Kasumi-1 (cell line): ENCODE measurements around the gene TMEM131.
"Not testable (repeated sequence)": the region's sequence is repeated elsewhere in the genome, so short reads cannot be mapped to it uniquely, and the experiment has no call there.

Experiments
- DNase-seq, 2 experiments: peaks; one replicate each; lab custom pipeline; 2025; lab: John Stamatoyannopoulos, UW

TMEM131 gene

DNA sequence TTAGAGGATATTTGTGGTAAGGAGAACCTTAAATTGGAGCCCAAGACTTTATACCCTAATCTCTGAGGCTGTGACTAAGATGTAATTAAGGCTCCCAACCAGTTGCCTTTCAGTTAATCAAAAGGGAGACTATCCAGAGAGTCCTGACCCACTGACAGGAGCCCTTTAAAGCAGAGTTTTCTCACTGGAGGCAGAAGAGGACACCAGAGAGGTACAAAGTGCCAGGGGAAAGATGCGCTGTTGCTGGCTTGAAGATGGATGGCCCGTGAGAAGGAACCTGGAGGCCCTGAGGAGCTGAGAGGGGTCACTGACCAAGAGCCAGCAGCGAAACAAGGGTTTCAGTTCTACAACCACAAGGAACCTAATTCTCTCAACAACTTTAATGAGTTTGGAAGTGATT lies 137.3 kb downstream of the TMEM131 start:
- DNase-seq: no peak

DNA sequence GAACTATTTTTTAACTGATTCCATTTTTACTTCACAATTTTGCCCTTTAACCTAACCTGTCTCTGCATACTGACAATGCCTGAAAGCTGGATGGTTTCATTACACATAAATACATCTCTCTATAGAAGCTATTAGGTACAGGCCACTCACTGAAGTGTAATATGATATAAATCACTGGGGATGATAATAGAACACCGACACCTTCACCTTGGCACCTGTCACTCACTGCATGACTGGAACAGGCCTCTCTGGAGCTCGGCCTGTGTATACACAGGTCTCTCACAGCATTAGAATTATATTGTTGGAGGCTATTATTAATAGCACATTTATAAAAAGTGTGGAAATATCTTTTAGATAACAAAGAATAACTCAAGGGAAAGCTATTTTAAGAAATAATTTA lies 138.2 kb downstream of the TMEM131 start:
- no peak for DNase-seq

DNA sequence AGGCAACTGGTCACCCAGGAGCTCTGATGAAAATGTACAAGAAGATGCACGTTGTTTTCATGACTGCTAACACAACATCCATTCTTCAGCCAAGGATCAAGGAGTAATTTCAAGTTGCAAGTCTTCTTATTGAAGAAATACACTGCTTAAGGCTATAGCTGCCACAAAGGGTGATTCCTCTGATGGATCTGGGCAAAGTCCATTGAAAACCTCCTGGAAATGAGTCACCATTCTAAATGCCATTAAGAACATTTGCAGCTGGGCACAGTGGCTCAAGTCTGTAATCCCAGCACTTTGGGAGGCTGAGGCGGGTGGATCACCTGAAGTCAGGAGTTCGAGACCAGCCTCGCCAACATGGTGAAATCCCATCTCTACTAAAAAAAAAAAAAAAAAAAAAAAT lies 142.7 kb downstream of the TMEM131 start:
- not testable (repeated sequence) for DNase-seq

DNA sequence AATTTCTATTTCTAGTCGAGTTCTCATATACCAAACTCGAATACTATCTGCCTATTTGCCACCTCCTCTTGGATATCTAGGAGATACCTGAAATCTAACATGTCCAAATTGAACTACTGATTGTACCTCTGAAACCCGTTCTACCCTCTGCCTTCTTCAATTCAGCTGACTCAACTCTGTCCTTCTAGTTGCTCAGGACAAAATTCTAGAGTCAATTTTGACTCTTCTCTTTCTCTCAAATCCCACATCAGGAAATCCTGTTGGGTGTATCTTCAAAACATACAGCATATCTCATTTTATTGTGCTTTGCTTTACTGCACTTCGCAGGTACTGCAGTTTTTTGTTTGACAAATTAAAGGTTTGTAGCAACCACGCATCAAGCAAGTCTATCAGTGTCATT lies 144.6 kb downstream of the TMEM131 start:
- no peak for DNase-seq

DNA sequence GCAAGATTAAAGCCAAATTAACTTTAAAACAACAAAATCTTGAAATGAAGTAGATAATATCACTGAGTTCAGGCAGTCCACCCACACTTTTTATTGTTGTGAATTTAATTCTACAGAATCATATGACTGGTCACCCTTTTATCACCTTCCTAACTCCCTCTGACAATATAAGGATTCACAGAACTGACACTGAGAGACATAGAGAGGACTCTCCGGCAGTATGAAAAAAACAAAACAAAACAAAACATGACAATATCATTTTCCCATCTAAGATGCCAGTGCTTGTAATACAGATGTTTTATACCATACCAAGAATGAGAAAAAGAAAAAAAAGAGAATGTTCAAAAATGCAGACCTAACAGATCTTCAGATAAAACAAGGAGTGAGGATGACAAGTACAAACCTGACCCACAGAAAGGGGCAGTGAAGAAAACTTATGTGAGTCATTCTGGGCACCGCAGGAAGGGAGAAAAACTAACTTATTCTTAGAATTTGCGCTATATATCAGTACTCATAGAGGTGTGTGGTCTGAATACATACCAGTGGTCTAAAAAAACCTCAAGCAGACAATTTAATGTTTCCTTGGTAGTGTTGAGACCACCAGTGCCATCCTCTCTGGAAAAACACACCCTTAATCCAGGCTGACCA lies 145.7 kb downstream of the TMEM131 start:
- no peak for DNase-seq

DNA sequence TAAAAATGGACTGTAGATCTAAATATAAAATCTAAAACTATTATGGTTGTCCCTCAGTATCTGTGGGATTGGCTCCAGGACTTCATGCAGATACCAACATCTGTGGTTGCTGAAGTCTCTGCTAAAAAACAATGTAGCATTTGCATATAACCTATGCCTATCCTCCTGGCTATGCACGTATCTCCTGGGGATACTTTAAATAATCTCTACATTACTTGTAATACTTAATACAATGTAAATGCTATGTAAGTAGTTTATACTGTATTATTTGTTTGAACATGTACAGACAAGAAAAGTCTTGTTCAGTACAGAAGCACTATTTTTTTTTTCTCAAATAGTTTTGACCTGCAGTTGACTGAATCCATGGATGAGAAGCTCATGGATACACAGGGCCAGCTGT lies 147.4 kb downstream of the TMEM131 start:
- DNase-seq: no peak

DNA sequence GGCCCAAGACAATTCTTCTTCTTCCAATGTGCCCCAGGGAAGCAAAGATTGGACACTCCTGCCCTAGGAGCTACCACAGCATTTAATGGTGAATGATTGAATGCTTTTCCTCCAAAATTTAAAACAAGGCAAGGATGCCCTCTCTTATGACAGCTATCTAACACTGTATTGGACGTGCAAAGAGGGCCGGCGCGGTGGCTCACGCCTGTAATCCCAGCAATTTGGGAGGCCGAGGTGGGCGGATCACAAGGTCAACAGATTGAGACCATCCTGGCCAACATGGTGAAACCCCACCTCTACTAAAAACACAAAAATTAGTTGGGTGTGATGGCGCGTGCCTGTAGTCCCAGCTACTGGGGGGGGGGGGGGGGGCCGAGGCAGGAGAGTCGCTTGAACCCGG lies 149.0 kb downstream of the TMEM131 start:
- not testable (repeated sequence) for DNase-seq

DNA sequence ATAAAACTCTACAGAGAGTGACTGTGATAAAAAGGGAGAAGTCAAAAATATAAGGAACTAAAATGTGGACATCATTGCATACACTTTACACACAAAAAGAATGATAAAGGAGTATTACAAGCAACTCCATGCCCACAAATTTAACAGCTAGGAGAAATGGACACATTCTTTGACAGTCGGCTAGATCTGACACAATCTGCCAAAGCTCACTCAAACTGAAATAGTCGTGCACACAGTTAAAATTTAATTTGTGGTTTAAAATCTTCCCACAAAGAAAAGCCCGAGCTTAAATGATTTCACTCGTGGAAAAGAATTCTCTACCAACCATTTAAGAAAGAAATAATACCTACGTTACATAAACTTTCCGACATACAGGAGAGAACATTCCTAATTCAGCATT lies 149.9 kb downstream of the TMEM131 start:
- DNase-seq: peak in 1 of 2 experiments; percentile 5

DNA sequence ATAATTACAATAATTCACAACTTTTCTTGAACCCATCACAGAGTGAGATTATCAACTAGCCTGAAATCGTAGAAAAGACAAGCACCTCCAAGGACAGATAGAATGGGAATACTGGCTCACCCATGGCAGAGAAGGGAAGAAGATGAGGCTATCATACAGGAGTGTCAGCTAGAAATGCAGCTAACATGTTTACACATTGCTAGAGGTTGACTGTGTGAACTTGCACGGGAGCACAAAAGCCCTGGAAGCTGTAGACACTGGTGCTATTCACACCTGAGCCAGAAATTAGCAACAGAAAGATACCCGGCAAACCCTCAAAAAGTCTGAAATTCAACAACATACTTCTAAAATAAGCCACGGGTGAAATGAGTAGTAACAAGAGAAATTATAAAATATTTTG lies 150.6 kb downstream of the TMEM131 start:
- DNase-seq: no peak

DNA sequence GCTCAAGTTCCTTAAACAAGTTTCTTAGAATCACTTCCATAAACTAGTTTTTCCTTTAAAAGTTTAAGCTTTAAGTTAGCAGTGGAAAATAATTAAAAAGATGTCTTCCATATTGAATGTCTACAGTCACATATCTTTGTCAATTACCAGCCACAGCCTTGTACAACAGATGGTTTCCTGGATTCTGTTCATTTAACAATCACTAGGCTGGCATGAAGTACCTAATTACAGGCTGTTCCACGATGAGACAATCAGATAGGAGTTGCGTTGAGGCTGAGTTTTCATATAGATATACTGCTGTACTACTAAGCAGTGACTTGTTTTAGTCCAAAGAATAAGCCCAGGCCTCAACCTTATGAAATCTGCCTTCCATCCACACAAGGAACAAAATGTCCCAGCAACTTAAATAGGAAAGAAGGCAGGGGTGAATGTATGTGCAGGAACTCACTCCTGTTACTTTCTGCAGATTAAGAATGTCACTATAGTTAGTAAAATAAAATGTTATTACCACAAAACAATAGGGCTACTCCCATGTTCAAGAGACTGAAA lies 151.4 kb downstream of the TMEM131 start:
- no peak for DNase-seq

DNA sequence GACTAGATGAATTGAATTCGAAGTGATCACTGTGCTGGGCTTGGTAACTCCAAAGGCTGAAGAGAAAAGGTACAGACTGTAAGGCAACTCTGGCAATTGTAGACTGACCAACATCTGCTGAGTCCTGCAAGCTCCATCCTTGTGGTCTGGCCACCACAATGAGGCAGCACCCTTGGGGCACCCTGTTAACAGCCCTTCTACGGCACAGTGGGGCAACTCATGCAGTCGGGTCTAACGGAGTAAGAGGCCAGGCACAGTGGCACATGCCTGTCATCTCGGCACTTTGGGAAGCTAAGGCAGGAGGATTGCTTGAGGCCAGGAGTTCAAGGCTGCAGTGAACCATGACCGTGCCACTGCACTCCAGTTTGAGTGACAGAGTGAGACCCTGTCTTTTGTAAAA lies 155.6 kb downstream of the TMEM131 start:
- DNase-seq: no peak

DNA sequence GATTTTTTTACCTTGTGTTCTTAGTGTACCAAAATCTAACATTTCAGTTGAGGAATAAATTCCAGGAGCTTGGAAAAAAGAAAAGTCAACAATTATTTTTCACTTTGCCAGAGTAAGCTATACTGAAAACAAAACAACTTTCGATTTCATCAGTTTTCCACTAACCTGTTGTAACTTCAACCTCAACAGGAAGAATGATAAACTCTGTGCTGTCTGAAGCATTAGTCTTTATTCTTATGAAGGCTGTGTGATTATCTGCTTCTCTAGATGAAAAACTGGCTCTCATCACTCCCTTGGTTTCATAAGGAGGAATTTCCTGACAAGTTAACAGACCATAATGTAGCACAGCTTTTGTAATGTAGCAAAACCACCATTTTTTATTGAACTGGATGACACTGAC lies 161.1 kb downstream of the TMEM131 start:
- no peak for DNase-seq

DNA sequence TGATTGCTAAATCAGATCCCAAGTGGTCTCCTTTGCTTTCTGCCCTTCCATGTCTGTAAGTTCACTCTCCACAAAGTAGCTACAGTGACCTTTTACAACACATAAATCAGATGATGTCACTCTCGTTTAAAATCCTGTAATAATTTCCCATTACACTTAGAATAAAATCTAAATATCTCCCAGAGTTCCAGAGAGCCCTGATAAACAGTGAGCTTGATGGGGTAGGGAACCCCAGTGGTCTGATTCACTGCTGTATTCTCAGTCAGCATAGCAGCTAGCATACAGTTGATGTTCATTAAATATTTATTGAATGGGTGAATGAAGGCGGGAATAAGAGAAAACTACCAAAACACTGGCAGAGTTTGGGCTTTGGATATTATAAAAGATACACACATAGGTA lies 164.6 kb downstream of the TMEM131 start:
- no peak for DNase-seq

DNA sequence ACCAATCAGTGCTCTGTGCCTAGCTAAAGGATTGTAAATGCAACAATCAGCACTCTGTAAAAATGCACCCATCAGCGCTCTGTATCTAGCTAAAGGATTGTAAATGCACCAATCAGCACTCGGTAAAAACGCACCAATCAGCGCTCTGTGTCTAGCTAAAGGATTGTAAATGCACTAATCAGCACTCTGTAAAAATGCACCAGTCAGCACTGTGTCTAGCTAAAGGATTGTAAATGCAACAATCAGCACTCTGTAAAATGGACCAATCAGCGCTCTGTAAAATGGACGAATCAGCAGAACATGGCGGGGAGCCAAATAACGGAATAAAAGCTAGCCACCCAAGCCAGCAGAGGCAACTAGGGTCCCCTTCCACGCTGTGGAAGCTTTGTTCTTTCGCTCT lies 166.5 kb downstream of the TMEM131 start:
- DNase-seq: not testable (repeated sequence)

DNA sequence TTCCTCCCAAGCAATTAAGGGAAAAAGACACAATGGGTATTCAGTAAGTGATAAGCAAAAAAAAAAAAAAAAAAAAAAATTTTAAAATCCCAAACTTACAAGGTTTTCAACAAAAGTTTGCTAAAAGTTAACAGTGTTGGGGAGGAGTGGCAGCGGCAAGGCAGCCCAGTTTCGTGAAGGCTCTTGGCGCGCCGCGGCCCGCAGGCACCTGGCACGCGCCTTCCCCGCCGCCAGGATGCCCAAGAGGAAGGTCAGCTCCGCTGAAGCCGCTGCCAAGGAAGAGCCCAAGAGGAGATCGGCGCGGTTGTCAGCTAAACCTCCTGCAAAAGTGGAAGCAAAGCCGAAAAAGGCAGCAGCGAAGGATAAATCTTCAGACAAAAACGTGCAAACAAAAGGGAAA lies 168.7 kb downstream of the TMEM131 start:
- not testable (repeated sequence) for DNase-seq

DNA sequence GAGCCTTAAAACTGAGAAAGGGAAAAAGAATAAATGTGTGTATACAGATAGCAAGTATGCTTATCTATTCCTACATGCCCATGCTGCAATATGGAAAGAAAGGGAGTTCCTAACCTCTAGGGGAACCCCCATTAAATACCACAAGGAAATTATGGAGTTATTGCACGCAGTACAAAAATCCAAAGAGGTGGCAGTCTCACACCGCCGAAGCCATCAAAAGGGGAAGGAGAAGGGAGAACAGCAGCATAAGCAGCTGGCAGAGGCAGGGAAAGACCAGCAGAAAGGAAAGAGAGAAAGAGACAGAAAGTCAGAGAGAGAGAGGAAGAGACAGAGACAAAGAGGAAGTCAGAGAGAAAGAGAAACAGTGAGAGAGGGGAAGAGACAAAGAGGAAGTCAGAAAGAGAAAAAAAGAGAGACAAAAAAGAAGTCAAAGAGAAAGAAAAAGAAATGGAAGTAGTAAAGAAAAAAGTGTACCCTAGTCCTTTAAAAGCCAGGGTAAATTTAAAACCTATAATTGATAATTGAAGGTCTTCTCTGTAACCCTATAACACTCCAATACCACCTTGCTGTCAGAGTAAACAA lies 169.4 kb downstream of the TMEM131 start:
- DNase-seq: peak; percentile 31 to 42

DNA sequence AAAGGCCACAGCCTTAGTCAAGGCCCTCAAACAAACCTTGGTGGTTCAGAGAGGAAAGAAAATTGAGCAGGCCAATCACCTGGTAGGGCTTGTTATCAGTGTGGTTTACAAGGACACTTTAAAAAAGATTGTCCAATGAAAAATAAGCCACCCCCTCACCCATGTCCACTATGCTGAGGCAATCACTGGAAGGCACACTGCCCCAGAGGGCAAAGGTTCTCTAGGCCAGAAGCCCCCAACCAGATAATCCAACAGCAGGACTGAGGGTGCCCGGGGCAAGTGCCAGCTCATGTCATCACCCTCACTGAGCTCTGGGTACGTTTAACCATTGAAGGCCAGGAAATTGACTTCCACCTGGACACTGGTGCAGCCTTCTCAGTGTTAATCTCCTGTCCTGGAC lies 171.7 kb downstream of the TMEM131 start:
- DNase-seq: not testable (repeated sequence)

DNA sequence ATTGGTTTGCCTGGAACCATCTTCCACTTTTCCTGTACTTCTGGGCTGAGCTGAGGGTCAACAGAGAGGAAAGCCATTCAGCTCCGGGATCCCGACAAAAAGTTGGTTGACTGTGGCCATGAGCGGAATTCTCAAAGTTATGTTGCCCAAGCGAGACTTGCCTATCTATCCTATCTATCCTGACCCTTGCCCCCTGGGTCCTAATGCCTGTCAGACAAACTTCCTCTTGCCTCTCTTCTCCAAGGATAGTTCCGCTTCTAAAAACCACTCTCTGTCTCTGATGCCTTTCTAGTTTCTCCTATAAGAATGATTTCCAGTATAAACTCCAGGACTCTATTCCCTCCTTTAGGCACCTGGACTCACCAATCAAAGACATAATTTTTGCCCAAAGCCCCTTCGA lies 173.9 kb downstream of the TMEM131 start:
- DNase-seq: not testable (repeated sequence)

DNA sequence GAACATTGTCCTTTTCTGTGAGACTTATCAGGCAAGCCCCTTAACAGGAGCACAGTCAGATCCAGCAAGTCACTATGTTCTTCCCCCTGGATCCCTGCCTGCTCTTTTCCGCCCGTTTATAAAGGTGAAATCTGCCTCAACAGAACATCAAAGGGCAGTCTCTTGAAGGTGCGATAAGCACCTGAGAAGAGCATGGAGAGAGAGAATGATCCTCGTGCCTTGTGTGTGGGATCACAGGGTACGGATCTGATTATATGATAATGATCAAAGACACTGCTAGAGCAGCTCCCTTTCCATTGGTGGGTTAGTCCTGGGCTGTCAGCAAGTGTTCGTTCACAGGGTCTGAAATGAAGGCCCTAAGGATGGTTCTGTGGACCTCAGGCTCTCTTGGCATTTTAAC lies 176.0 kb downstream of the TMEM131 start:
- no peak for DNase-seq

DNA sequence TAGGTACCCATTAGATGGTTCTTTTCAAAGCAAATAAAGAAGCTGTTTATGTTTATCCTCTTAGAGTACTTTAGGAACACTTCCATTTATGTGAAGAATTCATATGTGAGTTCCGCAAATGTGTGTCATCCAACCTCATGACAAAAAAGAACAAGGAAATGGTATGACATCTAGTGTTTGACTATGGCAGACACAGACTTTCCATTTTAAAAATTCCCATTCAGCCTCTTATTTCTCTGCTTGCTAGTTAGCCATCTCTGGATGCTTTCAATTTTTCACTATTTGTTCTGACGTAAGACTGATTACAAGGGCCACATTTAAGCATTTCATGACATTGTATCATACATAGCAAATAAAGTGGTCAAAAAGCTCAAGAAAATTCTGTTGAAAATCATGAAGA lies 179.3 kb downstream of the TMEM131 start:
- no peak for DNase-seq

DNA sequence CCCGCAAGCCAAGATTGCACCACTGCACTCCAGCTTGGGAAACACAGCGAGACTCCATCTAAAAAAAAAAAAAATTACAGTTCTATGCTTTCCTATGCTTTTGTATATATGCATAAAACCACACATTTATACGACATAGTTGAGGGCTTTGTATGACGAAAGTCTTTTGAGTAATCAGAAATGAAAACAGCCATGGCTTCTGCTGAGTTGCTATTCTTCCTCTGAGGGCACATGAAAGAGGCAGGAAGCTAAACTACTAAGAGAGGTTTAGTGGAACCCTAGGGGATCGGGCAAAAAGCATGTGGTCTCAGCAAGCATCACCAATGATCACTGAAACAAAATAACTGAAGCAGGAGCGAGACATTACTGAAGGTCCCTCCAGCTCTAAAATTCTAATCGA lies 182.8 kb downstream of the TMEM131 start:
- no peak for DNase-seq

DNA sequence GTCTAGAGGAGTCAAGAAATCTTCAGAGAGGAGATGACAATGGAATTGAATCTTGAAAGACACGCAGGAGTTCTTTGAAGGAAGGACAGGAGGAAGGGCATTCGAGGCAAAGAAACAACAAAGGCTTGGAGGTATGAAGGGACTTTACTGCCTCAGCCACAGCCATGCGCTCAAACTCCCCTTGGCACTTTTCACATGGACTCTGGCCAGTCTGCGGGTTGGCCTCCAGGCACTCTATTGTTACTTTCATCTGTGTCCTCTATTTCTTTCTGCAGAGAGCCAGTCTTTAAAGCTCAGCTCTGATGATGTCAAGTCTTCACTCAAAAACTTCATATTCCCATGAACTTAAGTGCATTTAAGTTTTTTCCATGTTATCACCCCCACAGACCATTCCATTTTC lies 186.9 kb downstream of the TMEM131 start:
- no peak for DNase-seq

DNA sequence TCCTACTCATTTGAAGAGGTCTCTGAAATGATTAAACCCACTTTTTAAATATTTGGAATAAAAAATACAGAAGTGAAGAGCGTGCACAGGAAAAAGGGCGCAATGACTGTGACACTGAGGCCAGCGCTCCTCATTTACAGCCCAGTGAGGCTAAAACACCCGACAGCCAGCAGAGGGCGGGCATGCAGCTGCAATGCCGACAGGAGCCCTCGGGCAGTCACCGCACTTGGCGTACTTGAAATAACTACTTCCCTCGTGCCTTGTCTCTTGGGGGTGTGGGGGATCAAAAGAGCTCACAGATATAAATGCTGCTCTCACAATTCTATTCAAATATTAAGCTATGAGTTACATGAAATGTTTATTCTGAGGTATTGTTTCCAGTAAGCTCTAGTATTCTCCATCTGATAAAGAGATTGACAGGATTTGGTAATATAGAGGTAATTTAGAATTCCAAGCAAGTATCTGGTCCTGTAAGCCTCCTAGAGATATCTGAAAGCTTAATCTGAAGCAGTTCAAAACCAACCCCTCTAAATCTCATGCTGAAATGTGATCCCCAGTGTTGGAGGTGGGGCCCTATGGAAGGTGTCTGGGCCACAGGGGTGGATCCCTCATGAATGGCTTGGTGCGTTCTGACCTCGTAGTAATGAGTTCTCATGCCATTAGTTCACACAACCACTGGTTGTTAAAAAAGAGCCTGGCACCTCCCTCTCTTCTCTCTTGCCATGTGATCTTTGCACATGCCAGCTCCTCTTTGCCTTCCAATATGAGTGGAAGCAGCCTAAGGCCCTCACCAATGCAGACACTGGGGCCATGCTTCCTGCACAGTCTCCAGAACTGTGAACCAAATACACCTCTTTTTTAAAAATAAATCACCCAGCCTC lies 188.8 kb downstream of the TMEM131 start:
- peak; percentile 88 to 91 for DNase-seq
